Measurements from ENCODE around the gene UBASH3B.

Gene UBASH3B

DNA sequence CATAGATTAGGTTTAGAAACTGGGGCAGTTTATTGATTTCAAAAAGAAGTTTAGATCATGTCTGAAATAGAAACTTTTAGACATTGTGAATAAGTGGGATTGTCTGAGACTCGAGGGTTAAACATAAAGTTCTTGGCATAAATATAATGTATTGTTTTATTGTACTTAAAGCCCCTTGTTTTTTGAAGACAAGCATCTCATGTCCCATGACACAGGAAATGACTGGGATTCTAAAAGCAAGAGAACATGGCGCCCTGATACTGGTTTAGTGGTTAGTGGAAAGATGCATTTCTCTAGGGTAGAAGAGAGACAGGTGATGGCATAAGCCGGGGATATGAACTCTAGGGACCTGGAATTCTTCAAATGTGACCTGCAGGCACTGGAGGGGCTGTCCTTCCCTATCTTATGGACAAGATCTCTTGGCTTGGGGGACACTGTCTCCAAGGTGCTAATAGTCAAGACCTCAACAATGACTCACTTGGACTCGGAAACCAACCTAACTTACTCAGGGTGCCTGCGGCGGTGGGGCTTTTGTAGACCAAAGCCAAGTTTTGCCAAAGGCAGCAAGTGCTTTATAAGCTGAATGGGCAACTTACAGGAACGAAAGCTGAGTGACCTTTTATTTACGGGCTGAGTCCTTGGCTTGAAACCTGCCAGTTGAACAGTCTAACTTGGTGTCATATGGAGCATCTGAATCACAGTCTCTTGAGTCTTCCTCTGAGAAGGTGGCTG lies 48.2 kb downstream of the UBASH3B start:
- H3K4me3 ChIP-seq (ENCODE audit: low read length), result no peak overlapping the region
- DNase-seq (ENCODE audit: low read depth), result no peak
- TF ChIP-seq, protein P1, sequence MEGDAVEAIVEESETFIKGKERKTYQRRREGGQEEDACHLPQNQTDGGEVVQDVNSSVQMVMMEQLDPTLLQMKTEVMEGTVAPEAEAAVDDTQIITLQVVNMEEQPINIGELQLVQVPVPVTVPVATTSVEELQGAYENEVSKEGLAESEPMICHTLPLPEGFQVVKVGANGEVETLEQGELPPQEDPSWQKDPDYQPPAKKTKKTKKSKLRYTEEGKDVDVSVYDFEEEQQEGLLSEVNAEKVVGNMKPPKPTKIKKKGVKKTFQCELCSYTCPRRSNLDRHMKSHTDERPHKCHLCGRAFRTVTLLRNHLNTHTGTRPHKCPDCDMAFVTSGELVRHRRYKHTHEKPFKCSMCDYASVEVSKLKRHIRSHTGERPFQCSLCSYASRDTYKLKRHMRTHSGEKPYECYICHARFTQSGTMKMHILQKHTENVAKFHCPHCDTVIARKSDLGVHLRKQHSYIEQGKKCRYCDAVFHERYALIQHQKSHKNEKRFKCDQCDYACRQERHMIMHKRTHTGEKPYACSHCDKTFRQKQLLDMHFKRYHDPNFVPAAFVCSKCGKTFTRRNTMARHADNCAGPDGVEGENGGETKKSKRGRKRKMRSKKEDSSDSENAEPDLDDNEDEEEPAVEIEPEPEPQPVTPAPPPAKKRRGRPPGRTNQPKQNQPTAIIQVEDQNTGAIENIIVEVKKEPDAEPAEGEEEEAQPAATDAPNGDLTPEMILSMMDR (IDR thresholded peaks at IDR 0.05; ENCODE audit: insufficient read depth, low read depth, low read length, missing control alignments), result no peak

DNA sequence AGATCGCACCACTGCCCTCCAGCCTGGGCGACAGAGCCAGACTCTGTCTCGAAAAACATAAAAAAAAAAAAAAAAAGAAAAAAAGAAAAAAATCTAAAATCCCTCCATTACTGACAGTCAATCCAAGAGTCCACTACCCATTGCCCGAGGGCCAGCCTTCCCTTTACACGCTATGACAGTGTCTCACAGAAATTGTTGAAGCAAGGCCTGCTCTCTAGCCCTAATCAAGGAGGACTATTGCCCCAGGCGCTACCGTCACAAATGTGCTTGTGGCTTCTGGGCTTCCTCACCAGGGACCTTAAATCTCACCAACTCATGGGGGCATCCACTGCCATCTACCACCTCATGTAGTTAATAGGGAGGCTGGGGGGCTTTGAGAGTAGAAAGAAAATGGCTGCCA lies 49.9 kb downstream of the UBASH3B start:
- H3K4me3 ChIP-seq (ENCODE audit: low read length), result no peak overlapping the region
- DNase-seq (ENCODE audit: low read depth), result no peak
- TF ChIP-seq, protein P1 (IDR thresholded peaks at IDR 0.05; ENCODE audit: insufficient read depth, low read depth, low read length, missing control alignments), result no peak

DNA sequence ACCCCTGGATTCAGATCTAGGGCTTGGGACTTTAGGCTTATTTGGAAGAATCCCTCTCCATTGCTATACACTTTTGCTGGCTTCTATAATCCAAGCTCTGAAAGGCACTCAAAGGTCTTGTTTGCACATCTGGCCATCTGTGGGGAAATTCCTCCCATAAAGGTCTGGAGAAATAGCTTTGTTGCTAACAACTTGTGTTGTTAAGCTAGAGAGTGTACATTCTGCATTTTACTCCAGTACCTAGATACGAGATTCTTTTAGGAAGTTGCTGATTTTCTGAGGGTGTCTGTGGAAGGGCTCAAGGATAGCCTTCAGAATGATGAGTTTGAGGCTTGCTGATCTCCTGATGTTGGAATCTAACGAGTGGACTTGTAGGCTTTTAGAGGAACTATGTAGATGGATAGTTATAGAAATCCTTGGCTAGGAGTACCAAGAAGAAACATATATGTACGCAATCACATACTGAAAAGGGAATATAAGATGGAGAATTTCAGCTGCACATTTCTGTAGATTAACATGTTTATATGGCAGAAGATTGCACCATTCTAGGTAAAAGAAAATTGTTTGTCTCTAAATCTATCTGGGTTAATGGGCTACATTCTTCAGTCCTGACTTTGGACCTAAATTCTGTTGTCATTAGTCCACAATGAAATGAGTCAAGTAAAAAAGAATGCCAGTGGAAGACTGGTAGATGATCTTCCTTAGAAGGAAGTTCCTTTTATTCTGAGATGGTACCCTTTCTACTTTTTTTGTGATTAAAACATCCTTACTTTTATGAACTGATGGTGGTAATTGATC lies 51.0 kb downstream of the UBASH3B start:
- TF ChIP-seq, protein P1 (IDR thresholded peaks at IDR 0.05; ENCODE audit: insufficient read depth, low read depth, low read length, missing control alignments), result no peak
- peak; percentile 47 for DNase-seq (ENCODE audit: low read depth)
- H3K4me3 ChIP-seq (ENCODE audit: low read length), result no peak overlapping the region

DNA sequence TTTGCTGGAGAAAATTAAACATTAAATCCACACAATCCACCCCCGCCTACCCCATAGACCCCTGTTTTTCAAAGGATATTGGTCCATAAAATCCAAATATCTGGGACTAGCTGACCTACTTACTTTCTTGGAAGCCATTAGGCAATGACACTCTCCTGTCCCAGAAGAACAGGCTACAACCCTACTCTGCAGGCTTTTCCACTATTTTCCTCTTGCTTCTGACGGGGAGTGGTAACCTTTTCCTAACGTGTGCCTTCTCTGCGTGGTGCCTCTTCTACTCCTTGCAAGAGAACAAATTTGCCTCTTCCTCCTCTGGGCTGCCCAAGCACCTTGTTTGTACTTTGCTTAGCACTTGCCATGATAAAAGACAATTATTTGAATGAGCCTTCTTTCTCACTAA lies 51.6 kb downstream of the UBASH3B start:
- TF ChIP-seq, protein P1 (IDR thresholded peaks at IDR 0.05; ENCODE audit: insufficient read depth, low read depth, low read length, missing control alignments), result no peak
- no peak for DNase-seq (ENCODE audit: low read depth)
- no peak overlapping the region for H3K4me3 ChIP-seq (ENCODE audit: low read length)

DNA sequence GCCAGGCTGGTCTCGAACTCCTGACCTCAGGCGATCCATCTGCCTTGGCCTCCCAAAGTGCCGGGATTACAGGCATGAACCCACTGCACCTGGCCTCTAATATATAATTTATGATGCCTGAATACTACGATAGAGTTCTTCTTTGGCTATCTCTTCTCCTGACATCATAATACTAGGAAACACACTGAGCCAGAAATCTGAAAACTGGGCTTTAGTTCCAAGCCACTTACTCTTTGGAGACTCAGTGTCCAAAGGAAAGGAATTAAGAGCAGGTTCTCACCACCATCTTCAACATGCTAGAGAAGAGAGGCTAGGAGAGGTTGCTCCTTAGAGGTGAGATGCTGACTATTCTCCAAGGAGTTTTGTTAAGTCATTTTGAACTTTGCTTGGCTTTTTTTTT lies 52.4 kb downstream of the UBASH3B start:
- TF ChIP-seq, protein P1 (IDR thresholded peaks at IDR 0.05; ENCODE audit: insufficient read depth, low read depth, low read length, missing control alignments), result no peak
- H3K4me3 ChIP-seq (ENCODE audit: low read length), result no peak overlapping the region
- no peak for DNase-seq (ENCODE audit: low read depth)

DNA sequence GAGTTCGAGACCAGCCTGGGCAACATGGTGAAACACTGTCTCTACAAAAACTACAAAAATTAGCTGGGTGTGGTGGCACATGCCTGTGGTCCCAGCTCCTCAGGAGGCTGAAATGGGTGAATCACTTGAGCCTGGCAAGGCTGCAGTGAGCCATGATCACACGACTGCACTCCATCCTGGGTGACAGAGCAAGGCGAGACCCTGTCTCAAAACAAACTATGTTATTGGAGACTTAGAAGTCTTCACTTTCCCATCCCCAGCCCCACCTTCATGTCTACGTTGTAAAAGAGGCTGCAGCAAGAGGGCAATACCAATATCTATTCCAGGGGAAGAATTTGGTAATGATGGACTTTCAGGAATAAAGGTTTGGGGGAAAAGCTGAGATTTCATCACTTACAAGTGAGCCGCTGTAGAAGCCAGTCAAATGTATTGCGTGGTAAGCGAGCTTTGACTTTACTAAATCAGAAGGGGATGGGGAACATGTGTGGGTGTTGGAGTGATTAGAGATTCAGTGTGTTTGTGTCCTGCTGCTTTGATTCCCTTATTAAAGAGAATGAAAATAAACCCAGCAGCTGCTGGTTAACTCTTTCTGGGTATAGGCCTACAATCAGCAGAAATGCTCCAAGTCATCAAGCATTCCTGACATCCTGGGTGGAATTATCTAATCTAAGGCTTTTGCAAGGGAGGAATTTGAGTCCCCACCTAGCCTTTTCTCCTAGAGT lies 53.7 kb downstream of the UBASH3B start:
- peak; percentile 64 for DNase-seq (ENCODE audit: low read depth)
- no peak overlapping the region for H3K4me3 ChIP-seq (ENCODE audit: low read length)
- TF ChIP-seq, protein P1 (IDR thresholded peaks at IDR 0.05; ENCODE audit: insufficient read depth, low read depth, low read length, missing control alignments), result no peak

Data from epithelial cell of esophagus (primary cell).